NCI-H128 (cell line): Measurements from ENCODE around the gene MPV17L.
A peak's percentile ranks its signal among the peaks of the same experiment; 100 is the strongest.
"Not testable (repeated sequence)": the region's sequence is repeated elsewhere in the genome, so short reads cannot be mapped to it uniquely, and the experiment has no call there.

ENCODE experiments used
- DNase-seq: peaks from one replicate; lab custom pipeline; 2025; ENCODE audit not compliant: unreplicated experiment; lab: John Stamatoyannopoulos, UW

The MPV17L gene

GRCh38 chr16:15407756-15408155 lies 12.2 kb downstream of the MPV17L start:
- DNase-seq: not testable (repeated sequence)

GRCh38 chr16:15409476-15409875 lies 13.9 kb downstream of the MPV17L start:
- DNase-seq: not testable (repeated sequence)

GRCh38 chr16:15415511-15415985 lies 20.0 kb downstream of the MPV17L start:
- DNase-seq: no peak

GRCh38 chr16:15417197-15417596 lies 21.6 kb downstream of the MPV17L start:
- DNase-seq: no peak

- no peak for DNase-seq
Measured at GRCh38 chr16:15418206-15418605, 22.7 kb downstream of the MPV17L start.

- not testable (repeated sequence) for DNase-seq
Measured at GRCh38 chr16:15421696-15422095, 26.1 kb downstream of the MPV17L start.

GRCh38 chr16:15422222-15422621 lies 26.7 kb downstream of the MPV17L start:
- DNase-seq: no peak

- DNase-seq: no peak
Measured at GRCh38 chr16:15425861-15426260, 30.3 kb downstream of the MPV17L start.

- DNase-seq: no peak
Measured at GRCh38 chr16:15426796-15427195, 31.2 kb downstream of the MPV17L start.

GRCh38 chr16:15427648-15428239 lies 32.2 kb downstream of the MPV17L start:
- no peak for DNase-seq

- DNase-seq: not testable (repeated sequence)
Measured at GRCh38 chr16:15430884-15431283, 35.3 kb downstream of the MPV17L start.

- no peak for DNase-seq
Measured at GRCh38 chr16:15434079-15434424, 38.5 kb downstream of the MPV17L start.

- DNase-seq: peak; percentile 63
Measured at GRCh38 chr16:15434425-15435215, 39.1 kb downstream of the MPV17L start, which contains the start of gene BMERB1. Gene BMERB1 (plus strand): TSS chr16:15434588. CDS start chr16:15434654, 66 bp downstream.

- DNase-seq: no peak
Measured at GRCh38 chr16:15435216-15435864, 39.8 kb downstream of the MPV17L start.

GRCh38 chr16:15439102-15439501 lies 43.5 kb downstream of the MPV17L start:
- no peak for DNase-seq

- DNase-seq: no peak
Measured at GRCh38 chr16:15439521-15439920, 44.0 kb downstream of the MPV17L start.

- DNase-seq: no peak
Measured at GRCh38 chr16:15440852-15441251, 45.3 kb downstream of the MPV17L start.

- DNase-seq: not testable (repeated sequence)
Measured at GRCh38 chr16:15442140-15442539, 46.6 kb downstream of the MPV17L start.

GRCh38 chr16:15443753-15444152 lies 48.2 kb downstream of the MPV17L start:
- no peak for DNase-seq

- DNase-seq: no peak
Measured at GRCh38 chr16:15444264-15444663, 48.7 kb downstream of the MPV17L start.

GRCh38 chr16:15445450-15445849 lies 49.9 kb downstream of the MPV17L start:
- DNase-seq: no peak

- DNase-seq: no peak
Measured at GRCh38 chr16:15446901-15447300, 51.3 kb downstream of the MPV17L start.
